ENCODE results near the gene ZNF580.

DNA sequence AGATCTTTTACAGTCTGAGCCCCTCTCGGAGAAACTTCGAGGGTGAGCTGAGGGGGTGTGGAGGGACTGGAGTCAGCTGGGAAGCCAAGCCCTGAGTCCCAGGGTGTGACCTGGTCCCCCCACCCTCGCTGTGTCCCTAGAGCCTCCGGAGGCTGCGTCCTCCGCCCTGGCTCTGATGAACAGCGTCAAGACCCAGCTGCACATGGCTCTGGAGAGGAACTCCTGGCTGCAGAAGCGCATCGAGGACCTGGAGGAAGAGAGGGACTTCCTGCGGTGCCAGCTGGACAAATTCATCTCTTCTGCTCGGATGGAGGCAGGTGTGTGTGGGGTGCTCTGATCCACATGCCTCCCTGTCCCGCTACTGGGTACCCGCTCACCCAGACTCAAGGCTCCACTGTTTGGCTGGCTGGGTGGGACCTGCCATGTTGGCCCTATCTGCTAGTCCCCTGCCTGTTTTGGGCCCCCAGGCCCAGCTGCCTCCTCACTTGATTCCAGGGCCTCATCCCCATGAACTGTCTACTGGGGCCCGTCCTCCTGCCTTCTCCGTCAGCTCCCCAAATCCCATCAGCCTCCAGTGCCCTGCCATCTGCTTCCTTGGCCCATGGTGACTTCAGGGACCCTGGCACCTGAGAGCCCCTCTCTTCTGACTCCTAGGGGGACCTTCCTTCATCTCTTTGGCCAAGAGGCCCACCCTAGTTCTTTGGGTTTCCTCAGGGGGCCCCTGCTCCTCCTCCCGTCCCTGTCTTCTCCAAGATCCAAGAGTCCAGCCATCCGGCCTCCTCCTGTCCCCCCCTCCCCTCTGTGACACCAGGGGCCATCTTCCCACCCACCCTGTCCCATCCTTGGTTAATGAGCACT, 8.7 kb downstream of the ZNF580 start:
- TF ChIP-seq, protein P1, sequence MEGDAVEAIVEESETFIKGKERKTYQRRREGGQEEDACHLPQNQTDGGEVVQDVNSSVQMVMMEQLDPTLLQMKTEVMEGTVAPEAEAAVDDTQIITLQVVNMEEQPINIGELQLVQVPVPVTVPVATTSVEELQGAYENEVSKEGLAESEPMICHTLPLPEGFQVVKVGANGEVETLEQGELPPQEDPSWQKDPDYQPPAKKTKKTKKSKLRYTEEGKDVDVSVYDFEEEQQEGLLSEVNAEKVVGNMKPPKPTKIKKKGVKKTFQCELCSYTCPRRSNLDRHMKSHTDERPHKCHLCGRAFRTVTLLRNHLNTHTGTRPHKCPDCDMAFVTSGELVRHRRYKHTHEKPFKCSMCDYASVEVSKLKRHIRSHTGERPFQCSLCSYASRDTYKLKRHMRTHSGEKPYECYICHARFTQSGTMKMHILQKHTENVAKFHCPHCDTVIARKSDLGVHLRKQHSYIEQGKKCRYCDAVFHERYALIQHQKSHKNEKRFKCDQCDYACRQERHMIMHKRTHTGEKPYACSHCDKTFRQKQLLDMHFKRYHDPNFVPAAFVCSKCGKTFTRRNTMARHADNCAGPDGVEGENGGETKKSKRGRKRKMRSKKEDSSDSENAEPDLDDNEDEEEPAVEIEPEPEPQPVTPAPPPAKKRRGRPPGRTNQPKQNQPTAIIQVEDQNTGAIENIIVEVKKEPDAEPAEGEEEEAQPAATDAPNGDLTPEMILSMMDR (IDR thresholded peaks at IDR 0.05), result no peak
- no peak for TF ChIP-seq POLR2A (IDR thresholded peaks at IDR 0.05)

Measured in upper lobe of left lung (tissue), 4 donors.